Activated T-cell treated with anti-CD3 and anti-CD28 coated beads, Interleukin-2, amount 50 U/mL, for 1 hour (primary cell): ENCODE results near the gene SOX15.
"Not testable (repeated sequence)": the region's sequence is repeated elsewhere in the genome, so short reads cannot be mapped to it uniquely, and the experiment has no call there.

Experiments
- DNase-seq: peaks from one replicate; pipeline ENCODE4 v3.0.0-alpha.2; 2020

The SOX15 gene

DNA sequence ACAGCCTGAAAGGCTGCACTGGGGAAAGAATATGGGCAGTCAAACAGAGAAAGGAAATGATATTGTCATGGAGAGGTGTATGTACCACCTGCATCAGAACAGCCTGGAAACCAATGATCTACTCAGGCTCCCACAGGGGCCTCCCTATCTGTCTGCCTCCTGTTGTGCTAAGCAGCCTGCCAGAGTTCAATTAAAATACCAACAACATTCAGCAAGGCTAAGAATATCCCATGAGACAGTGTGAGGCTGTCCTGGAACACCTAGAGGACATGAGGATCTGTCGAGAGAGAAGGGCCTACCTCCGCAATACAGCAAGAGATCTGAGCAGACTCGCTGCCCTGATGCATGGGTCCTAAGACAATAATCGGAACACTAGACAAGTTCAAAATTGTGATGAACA, 16.4 kb upstream of the SOX15 start:
- DNase-seq = no peak

GRCh38 chr17:7597561-7597960, 7.7 kb upstream of the SOX15 start:
- DNase-seq = not testable (repeated sequence)

DNA sequence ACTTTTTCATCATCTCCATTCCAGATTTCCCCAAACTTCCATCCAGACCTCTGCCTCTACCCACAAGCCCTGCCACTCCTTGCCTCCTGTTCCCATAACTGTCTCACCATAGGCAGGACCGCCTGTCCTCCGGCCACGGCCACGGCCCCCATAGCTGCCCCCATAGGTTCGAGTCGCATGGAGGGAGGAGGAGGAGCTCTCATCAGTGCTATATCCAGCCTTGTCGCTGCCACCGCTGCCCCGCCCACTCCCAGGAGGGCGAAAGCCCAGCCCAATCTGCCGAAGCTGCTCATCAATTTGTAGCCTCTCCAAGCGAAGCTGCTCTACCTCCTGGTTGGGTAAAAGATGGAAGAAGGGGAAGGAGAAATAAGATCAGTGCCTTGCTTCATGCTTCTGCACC, 3.4 kb upstream of the SOX15 start:
- no peak for DNase-seq

- DNase-seq = no peak
Observed at GRCh38 chr17:7592422-7593021, 2.6 kb upstream of the SOX15 start.

DNA sequence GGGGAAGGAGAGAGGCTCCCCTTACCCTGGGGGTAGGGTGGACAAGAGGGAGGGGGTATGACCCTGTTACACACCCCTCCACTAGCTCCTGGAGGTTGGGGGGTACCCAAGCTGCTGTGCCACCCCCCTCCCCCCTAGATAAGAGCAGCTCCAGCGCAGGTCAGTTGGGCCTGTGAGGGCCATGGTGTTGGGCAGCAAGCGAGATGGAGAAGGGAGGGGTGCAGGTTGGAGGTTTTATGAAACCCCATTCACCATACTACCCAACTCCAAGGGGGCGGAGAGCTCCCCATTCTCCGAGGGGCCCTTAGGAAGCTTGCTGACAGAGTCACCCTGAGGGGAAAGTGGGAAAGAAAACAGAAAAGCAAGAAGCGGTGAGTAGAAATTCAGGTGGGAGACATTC, 1.7 kb upstream of the SOX15 start:
- no peak for DNase-seq

- no peak for DNase-seq
Observed at GRCh38 chr17:7590743-7591142, 849 bp upstream of the SOX15 start.

DNA sequence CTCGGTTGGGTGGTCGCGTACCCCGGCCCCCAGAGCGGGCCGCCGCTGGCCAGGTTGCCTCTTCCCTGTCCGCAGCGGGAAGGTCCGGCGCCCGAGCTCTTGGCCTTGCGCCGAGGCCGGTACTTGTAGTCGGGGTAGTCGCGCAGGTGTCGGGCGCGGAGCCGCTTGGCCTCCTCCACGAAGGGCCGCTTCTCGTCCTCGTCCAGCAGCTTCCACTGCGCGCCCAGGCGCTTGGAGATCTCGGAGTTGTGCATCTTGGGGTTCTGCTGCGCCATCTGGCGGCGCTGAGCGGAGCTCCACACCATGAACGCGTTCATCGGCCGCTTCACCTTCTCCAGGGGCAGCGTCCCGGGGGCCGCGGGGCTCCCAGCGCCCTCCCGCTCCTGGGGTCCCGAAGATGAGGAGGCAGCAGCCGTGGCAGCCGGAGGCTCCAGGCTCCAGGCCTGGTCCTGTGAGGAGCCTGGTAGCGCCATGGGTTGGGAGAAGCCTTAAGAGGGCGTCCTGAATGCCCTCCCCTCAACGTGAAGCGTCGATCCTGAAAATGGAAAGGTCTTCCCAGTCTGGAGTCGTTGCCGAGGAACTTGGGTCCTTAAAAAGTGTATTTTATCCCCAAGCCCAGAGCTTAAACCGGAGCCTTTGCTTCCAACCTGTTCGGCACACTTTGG, 558 bp downstream of the SOX15 start:
- peak; percentile 78 for DNase-seq

- DNase-seq = no peak
Observed at GRCh38 chr17:7588553-7589203, 1.2 kb downstream of the SOX15 start.

GRCh38 chr17:7587420-7588151, 2.3 kb downstream of the SOX15 start:
- no peak for DNase-seq

DNA sequence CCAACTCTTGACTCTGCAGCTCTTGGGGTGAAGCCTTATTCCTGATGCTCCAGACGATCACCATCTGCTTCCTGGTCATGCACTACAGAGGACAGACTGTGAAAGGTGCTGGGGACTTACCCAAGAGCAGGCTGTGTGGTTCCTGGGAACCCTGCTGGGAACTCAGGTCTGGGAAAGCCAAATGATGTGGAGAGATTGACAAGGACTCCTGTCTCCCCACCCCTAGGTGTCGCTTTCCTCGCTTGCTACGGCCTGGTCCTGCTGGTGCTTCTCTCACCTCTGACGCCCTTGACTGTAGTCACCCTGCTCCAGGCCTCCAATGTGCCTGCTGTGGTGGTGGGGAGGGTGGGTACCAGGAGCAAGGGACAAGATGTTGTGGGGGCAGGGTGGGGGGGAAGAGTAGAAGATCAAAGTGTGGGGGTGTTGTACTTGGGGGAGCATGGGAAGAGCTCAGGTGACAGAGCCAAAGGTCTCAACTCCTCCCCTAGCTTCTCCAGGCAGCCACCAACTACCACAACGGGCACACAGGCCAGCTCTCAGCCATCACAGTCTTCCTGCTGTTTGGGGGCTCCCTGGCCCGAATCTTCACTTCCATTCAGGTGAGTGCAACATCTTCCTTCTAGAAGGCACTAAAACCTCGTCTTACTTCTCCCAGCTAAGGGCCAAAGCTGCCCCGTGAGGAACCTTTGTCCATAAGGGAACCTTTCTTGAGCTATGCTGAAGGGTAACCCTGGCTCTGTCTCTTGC, 3.0 kb downstream of the SOX15 start:
- DNase-seq = no peak

DNA sequence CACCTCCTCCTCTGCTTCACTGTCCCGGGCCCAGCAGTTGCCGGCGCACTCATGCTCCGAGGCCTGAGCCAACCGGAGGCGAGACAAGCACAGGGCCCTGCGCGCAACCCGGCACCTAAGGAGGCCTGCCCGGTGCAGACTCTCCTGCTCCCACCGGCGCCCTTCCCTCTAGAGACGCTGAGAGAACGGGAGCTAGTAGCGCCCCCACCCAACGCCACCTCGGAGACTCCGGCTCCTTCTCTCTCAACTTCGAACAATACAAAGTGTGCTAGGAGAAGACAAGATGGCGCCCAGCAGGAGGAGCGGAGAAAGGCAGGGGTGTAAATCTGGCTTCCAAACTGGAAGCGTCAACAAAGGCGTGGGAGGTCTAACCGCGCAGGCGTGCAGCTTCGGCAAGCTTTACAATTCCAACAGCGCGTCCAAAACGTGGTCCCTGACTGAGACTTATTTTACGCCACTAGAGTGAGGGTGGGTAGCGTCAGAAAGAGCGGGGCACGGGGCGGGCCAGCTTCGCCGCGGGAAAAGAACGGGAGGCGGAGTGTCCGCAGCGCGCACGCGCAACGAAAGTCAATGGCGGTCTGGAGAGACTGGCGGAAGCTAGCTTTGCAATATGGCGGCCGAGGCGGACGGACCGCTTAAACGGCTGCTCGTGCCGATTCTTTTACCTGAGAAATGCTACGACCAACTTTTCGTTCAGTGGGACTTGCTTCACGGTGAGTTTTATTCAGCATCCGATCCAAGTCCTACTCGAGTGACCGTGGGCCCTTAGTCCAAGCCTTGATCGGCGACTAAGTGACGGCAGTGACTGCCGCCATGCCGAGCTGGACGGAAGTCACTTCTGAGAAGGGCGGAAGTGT, 6.4 kb downstream of the SOX15 start, which contains the start of gene MPDU1:
MPDU1 (plus strand) TSS at position 600 of the 857 bp plus-strand sequence; CDS start at position 611, 11 bp downstream.
- peak; percentile 93 for DNase-seq

GRCh38 chr17:7582396-7583252, 7.3 kb downstream of the SOX15 start:
- DNase-seq = no peak

- DNase-seq = no peak
Observed at GRCh38 chr17:7580604-7581575, 9.0 kb downstream of the SOX15 start.

DNA sequence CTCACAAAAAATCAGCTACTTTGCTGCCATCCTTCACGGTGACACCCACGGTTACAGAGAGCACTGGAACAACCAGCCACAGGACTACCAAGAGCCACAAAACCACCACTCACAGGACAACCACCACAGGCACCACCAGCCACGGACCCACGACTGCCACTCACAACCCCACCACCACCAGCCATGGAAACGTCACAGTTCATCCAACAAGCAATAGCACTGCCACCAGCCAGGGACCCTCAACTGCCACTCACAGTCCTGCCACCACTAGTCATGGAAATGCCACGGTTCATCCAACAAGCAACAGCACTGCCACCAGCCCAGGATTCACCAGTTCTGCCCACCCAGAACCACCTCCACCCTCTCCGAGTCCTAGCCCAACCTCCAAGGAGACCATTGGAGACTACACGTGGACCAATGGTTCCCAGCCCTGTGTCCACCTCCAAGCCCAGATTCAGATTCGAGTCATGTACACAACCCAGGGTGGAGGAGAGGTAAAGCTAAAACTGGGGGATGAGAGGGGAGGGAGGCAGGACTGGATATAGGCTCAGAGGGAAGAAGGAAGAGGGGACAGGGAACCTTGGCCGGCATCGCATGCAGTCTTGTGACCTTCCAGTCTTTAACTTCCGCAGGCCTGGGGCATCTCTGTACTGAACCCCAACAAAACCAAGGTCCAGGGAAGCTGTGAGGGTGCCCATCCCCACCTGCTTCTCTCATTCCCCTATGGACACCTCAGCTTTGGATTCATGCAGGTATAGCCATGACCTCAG, 9.9 kb downstream of the SOX15 start:
- no peak for DNase-seq

DNA sequence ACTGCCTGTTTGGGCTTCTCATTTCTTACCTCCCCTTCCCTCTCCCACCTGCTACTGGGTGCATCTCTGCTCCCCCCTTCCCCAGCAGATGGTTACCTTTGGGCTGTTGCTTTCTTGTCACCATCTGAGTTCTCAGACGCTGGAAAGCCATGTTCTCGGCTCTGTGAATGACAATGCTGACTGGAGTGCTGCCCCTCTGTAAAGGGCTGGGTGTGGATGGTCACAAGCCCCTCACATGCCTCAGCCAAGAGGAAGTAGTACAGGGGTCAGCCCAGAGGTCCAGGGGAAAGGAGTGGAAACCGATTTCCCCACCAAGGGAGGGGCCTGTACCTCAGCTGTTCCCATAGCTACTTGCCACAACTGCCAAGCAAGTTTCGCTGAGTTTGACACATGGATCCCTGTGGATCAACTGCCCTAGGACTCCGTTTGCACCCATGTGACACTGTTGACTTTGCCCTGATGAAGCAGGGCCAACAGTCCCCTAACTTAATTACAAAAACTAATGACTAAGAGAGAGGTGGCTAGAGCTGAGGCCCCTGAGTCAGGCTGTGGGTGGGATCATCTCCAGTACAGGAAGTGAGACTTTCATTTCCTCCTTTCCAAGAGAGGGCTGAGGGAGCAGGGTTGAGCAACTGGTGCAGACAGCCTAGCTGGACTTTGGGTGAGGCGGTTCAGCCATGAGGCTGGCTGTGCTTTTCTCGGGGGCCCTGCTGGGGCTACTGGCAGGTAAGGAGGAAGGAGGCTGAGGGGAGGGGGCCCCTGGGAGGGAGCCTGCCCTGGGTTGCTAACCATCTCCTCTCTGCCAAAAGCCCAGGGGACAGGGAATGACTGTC, 10.7 kb downstream of the SOX15 start, which contains the start of gene CD68:
CD68 (plus strand) TSS at position 638 of the 833 bp plus-strand sequence; CDS start at position 678, 40 bp downstream.
- DNase-seq = peak; percentile 46

- DNase-seq = no peak
Observed at GRCh38 chr17:7577327-7578199, 12.3 kb downstream of the SOX15 start.
